Activated CD8-positive, alpha-beta memory T cell treated with anti-CD3 and anti-CD28 coated beads for 24 hours (primary cell): ENCODE results near the gene NEUROG2.

Experiments
- DNase-seq: peaks from one replicate; pipeline ENCODE4 v3.0.0-alpha.2; 2020

The NEUROG2 gene

DNA sequence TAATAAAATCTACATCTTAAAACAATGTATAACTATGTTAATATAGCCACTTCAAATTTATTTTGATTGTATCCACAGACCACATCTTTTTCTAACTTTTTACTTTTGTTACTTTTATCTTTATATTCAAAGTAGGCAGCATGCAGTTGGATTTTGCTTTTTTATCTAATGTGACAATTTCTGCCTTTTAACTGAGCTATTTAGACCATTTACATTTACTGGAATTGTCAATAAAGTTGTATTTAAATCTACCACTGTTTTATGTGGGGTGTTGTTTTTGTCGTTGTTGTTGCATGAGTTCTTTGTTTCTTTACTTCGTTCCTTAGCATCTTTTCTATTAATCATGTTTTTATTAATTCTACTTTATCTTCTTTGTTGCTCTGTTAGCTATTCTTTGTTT, 42.0 kb downstream of the NEUROG2 start:
- DNase-seq = no peak

- DNase-seq = no peak
Measured at GRCh38 chr4:112472318-112472717, 43.7 kb downstream of the NEUROG2 start.
